ENCODE measurements around the gene DOCK6.

DOCK6 gene

DNA sequence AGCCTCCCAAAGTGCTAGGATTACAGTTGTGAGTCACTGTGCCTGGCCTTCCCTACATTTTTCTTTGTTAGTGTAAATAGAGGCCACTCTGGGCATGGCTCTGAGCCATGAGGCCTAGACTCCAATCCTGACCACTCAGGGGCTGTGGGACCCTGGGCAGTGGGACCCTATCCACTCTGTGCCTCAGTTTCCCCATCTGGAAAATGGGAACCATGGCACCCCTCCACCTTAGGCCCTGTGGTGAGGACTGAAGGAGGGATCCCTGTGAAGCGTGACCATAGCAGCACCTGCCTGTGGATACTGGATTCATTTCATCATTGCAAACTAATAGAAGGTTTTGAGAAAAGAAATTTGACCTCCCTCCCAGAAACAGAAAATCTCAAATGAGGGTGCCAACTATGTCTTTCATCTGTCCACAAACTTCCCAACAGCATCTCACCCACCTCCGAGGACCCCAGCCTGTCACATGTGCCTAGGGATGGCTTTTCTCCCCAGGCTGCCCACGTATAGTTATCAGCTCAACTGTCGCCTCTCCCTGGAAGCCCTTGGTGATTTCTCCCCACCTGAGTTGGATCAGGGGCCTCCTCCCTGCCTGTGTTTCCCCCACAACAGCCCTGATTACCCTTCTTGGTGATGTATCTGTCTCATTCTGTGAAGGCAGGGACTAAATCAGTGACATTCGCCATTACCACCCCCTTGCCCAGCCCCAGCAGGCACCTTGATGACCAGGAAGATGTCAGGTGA lies 17.3 kb downstream of the DOCK6 start:
- FAIRE-seq, result no peak

DNA sequence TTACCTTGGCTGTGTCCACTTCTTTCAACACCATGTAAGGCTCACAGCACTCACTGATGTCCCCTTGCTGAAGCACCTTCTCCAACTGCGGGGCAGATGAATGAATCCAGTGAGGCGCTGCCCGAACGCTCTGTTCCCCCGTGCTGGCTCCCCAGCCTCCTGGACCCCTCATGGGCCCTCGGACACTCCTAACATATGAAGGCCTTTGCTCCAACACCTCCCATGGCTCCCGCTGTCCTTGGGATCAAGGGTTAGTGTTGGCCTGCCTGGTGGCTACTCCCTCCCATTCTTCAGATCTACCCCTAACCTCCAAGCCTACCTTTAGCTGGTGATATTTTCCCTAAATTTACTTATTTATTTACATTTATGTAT lies 18.5 kb downstream of the DOCK6 start:
- FAIRE-seq, result no peak

DNA sequence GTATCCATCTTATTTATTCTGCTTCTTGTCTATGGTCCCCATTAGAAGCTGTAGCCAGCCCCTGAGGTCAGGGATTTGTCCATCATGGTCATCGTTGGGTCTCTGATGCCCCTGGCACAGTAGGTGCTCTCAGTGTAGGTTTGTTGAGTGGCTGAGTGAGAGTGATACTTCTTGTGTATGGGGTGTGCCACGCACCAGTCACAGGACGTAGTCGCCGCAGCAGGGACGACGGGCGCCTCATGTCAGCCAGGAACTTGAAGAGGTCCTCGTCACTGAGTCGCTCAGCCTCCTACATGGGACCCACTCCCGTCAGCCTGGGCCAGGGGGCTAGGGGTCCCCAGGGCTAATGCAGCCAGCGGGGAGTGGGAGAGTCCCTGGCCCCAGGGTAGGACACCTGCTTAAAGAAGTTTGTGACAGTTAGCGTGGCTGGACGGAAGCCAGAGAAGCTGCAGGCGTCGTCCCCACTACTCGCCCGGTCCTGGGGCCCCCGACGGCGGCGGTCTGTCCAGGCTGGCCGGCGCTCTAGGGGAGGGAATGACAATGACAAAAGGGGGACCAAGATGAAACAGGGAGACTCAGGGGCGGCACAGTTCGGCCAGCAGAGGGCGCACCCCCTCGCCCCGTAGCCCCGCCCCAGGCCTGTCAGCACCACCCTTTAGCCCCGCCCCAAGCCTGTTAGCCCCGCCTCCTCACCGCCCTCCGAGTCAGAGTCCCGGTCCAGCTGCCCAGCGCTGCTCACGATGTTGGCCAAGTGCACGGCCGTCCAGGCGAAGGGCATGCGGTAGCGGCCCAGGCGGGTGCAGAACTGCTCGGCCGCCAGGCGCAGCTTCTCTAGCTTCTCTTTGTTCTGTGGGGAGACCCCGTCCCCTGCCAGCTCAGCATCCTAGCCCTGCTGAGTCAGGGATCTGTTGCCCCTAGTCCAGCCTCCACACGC lies 19.2 kb downstream of the DOCK6 start:
- no peak for FAIRE-seq

DNA sequence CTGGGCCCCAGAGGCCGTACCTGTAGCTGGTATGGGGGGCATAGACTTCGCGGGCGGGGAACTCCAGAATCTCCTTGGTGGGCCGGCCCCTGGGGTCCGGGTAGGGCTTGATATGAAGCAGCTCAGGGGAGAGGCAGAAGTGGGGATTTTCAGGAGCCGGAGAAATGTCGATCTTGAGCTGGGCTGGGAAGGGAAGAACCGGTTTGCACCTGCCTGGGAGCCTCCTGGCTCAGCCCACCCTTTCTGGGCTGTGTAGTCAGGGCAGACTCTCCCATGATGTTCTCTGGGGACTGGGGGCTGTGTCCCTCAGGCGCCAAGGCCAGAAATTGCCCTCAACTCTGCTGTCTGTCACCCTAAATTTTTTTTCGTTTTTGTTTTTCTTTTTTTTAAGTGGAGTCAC lies 20.3 kb downstream of the DOCK6 start:
- no peak for FAIRE-seq

DNA sequence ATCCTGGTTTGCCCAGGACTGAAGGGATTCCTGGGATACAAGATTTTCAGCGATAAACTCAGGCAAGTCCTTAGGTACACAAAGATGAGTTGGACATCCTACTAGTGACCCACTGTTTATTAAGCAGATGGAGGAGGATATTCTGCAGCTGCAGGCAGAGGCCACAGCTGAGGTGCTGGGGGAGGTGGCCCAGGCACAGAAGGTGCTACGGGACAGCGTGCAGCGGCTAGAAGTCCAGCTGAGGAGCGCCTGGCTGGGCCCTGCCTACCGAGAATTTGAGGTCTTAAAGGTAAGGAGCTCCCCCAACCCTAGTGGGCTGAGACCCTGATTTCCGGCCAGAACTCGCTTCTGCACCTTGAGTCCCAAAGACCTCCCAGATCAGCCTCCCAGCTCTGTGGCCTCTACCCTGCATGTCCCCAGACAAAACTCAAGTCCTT lies 22.3 kb downstream of the DOCK6 start:
- no peak for FAIRE-seq

DNA sequence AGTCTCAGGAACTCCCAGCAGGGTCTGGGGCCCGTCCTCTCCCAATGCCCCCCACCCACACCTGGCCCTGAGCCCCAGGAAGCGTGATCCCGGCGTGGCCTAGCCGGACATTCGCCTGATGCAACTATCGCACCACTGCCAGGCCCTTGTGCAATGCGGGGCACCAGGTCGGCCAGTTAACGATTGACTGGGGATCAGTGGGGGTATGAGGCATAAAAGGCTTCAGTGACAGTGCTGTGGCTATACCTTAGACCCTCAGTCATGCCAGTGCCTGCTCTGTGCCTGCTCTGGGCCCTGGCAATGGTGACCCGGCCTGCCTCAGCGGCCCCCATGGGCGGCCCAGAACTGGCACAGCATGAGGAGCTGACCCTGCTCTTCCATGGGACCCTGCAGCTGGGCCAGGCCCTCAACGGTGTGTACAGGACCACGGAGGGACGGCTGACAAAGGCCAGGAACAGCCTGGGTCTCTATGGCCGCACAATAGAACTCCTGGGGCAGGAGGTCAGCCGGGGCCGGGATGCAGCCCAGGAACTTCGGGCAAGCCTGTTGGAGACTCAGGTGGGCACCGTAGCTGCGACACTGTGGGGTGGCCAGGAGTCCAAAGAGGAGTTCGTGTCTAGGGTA lies 22.8 kb downstream of the DOCK6 start, which contains the start of gene ANGPTL8:
Gene ANGPTL8 (plus strand): TSS at position 243 of the 624 bp plus-strand sequence. CDS start 19 bp downstream, at position 262.
- FAIRE-seq, result no peak

DNA sequence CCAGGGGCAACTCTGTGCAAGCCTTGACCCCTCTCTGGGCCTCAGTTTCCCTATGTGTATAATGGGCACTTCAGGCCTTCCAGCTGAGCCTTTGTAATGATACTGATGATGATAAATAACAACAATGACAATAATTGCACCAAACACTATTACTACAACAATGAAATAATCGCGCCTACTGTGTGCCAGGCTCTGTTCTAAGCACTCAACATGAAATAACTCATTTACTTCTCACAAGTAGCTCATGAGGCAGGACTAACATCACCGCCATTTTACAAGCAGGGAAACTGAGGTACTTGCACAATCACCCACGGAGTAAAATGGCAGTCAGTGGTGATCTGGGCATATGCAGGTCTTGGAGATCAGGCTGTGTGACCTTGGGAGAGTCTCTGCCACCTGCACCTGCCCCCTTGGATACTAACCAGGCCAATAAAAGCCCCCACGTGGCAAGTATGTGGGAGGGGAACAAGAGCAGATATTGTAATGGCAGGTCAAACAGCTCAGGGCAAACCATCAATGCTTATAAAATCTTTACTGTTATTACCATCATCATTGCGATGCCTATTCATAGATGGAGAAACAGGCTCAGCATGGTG lies 23.4 kb downstream of the DOCK6 start:
- no peak for FAIRE-seq

DNA sequence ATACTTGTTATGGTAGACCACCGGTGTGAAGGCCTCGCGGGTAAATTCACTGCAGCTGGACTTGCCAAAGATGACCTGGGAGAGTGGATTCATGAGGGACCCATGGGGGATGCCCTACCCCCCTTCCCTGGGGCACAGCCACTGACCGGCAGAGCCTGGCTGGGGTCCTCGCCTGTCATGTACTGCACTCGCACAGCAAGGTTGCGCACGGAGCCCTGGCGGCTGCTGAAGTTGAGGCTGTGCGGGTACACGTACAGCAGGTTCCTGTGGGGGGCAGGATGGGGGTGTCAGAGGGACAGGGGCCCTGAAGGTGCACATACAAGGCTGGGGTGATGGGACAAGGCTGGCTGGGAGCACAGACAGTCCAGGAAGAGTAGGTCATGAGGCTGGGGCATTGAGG lies 24.3 kb downstream of the DOCK6 start:
- no peak for FAIRE-seq

DNA sequence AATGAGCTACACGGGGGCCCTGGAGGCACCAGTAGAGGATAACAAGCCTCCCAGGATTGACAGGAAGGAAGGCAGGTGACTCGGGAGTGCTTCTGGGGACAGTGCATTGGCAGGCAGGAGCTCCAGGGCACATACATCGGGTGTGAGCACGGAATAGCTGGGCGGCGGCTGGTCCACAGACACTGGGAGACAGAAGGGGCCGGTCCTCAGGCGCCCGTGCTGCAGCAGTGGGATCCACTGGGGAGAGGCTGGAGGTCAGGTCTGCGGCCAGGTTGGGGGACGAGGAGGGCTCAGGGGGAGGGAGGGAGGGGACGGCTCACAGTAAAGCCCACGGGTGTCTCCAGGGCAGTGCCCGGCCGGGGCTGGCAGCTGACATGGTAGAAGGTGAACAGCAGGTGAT lies 25.0 kb downstream of the DOCK6 start:
- FAIRE-seq, result no peak

DNA sequence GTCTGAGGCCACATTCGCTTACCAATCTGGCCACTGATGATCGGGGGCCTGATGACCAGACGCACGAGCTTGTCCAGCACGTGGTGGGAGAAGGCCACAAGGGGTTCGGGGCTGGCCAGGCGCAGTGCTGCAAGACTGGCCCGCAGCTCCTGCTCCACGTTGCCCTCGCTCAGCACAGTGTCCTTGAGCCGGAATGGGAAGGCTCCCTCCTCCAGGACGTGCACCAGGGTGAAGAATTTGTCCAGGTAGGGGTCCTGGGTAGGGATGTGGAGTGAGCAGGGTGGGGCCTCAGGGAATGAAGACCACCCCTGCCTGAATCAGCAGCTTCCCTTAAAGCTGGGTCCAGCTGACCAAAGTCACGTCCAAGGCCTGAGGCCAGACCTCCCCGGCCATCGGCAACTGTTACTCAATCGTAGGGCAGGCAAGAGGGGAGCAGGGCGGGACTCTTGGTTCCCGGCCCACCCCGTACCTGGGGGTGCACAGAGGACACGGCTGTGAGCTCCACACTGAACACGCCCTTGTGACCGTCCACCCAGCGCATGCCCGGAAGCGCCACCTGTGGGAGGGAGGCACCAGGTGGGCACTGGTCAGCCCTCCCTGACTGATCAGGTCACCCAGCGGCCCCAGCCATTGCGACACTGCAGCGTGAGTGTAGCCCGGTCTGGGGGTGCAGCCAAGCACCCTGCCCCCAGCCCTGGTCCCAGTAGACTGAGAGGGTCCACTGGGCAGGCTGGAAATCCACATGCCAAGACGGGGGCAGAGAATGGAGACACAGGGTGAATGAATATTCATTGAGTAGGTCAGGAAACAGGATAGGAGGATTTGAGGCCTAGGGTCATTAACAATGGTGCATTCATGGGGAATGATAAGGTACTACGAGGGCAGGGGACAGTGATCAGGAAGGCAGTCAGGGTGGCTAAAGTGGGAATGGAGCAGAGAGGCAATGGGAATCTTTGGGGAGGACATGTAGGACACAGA lies 25.7 kb downstream of the DOCK6 start:
- FAIRE-seq, result no peak

DNA sequence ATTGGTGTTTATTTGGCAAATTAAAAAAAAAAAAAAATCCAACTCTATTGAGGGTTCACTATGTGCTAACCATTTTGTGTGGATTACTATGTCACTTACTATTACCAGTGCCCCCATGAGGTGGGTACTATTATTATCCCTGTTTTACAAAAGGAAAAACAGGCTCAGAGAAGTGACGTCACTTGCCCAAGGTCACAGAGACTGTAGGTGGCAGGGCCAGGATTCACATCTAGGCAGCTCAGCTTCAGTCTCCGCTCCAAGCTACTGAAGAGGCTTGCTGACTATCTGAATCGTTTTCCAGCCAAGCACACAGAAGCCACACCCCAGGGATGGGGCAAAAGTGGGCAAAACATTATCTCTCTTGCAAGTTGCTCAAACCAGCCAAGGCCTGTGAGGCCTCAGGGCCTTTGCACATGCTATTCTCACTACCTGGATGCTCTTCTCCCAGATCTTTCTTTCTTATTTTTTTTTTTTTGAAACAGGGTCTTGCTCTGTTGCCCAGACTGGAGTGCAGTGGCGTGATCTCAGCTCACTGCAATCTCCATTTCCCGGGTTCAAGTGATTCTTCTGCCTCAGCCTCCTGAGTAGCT lies 27.7 kb downstream of the DOCK6 start:
- FAIRE-seq, result no peak

DNA sequence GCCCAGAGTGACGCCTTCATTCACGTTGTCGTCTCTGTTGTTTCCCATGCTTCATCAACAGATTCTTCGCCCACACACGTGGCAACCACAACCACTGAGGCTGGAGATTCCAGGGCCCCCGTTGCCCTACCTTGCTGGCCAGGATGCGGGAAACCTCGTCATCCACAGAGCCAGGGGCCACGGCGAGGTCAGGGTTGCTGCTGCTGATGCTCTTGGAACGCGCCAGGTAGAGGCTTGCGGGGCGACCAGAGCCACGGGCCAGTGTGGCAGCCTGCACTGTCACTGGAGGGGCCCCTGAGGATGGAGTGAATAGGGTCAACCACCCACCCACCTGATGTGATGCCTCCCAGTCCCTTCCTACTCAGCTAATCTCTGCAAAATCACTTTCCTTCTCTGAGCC lies 29.3 kb downstream of the DOCK6 start:
- no peak for FAIRE-seq

DNA sequence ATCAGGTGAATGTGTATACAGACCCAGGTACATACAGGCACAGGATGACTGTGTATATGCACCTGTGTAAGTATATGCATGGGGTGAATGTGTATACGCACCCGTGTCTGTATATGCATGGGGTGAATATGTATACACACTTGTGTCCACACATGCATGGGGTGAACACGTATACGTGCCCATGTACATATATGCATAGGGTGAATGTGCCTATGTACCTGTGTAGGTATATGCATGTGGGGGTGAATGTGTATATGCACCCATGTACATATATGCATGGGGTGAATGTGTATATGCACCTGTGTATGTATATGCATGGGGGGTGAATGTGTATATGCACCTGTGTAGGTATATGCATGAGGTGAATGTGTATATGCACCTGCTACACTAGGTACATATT lies 29.8 kb downstream of the DOCK6 start:
- no peak for FAIRE-seq

DNA sequence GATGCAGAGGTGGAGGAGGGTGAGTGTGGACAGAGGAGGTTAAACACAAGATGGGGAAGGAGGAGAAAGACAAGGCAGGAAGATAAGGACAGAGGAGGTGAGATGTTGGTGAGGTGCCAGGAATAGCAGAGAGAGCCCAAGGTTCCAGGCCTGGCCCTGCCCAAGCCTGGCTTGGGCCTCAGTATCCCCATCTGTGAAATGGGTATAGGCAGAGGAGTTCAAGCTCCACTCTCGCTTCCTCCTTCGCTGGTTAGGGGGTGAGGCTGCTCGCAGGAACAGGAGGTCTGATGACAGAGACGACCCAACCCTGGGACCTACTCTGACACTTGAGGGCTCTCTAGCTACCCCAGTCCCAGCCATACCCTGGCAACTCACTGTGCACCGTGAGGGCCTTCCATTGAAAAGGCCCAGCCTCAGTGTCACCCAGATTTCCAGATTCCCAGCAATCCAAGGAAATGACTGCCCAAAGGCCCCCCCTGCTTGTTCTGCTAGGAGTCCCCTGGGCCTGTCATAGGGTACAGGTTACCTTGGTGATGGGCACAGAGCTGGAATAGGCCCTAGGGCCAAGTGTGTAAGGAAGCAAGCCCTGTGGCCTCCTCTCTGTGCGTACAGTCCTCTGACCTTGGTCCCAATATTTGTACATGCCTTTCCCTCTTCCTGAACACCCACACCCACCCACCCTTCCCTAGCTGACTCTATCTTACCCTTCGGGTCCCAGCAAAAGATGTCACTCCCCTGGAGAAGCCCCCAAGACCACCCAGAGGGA lies 31.5 kb downstream of the DOCK6 start:
- no peak for FAIRE-seq

DNA sequence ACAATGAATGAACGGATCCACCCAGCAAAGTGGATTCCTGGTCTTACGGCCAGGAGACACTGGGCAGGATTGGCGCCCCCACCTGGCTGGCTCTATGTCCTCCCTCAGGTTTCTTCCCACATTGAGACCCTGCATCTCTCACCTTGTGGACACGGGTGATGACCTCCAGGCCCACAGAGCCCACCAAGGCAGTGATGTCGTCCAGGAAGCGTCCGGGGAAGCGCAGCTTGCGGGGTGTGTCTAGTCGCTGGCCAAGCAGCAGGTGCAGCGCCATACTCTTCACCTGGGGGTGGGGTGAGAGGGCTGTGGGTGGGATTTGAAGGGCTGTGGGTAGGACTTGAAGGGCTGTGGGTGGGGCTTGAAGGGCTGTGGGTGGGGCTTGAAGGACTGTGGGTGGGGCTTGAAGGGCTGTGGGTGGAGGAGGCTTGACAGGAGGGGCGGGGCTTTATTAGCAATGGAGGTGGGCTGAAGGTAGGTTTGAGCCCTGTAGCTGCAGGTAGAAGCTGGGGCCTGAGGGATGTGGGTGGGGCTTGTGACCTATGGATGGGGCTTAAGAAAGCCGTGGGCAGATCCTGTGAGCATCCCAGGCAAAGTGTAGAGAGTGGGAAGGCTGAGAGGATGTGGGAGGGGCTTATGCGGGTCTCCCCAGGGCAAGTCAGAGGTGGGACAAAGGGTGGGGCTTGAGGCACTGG lies 35.0 kb downstream of the DOCK6 start:
- no peak for FAIRE-seq

DNA sequence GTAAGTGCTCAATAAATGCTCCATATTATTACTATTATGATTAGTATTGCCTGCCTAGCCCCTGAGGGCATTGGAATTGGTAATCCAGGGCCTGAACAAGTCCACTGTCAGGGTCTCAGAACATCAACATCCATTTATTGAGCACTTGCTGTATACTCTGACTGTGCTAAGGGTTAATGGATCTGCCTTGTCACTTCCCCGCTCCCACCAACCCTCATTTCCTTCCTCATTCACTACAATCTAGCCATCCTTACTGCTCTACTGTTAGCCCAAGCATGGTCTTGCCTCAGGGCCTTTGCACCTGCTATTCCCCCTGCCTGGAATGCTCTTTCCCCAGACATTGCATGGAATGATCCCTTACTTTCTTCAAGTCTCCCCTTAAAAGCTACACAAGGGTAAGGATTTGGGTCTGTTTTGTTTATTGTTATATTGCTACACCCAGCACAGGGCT lies 35.6 kb downstream of the DOCK6 start:
- no peak for FAIRE-seq

DNA sequence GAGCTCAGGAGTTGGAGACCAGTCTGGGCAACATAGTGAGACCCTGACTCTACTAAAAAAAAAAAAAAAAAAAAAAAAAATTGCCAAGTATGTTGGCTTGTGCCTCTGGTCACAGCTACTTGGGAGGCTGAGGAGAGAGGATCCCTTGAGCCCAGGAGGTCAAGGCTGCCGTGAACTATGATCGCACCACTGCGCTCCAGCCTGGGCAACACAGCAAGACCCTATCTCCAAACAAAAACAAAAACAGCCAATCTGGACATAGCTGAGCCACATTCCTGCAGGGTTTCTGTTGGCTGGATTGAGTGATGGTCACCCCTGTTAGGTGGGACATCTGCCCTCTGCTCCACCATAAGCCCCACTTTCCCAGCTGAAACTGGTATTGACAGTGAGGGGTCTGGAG lies 36.5 kb downstream of the DOCK6 start:
- FAIRE-seq, result no peak

DNA sequence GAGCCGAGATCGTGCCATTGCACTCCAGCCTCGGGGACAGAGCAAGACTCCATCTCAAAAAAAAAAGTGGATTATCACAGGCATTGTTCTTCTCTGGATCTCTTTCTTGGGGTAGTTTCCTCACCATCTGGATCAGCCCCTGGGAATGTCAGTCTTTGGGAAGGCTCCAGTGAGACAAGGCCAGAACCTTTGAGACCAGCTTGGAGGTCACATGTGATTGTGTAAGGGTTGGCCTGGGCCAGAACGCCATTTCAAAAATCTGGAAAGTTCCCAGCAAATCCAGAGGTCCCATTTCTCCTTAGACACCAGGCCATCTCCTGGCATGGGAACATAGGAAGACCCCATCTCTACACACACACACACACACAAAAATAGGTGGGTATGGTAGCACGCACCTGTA lies 37.2 kb downstream of the DOCK6 start:
- FAIRE-seq, result no peak

DNA sequence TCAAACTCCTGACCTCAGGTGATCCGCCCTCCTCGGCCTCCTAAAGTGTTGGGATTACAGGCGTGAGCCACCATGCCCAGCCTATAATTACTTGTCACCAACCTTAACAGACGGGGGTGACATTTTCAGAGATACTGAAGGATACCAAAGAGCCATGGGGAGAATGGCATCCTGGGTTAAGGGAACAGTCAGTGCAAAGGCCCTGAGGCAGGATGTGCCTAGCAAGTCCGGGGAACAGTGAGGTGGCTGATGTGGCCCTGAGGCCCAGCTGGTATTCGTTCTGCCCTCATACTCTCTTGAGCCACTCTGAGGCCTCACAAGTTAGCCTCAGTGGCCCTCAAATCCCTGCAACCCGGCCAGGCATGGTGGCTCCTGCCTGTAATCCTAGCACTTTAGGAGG lies 37.9 kb downstream of the DOCK6 start:
- no peak for FAIRE-seq

DNA sequence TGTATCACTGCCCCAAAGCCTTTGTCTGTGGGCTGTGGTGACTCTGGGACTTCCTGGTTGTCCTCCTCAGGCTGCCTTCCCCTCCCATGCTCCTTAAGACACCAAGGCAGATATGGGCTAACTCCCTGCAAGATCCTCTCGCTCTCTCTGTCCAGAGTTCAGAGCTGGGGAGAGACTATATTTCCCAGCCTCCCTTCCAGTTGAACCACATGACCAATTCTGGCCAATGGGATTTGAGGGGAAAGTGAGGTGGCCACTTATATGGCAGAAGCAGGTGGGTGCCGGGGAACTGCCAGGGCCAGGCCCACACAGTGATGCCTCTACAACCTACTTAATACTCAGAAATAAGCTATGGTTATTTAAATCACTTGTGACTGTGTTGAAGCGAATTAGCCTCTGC lies 39.1 kb downstream of the DOCK6 start:
- FAIRE-seq, result no peak

Data from TTC549 (cell line).